ENCODE measurements around the gene MRGPRX2.

DNA sequence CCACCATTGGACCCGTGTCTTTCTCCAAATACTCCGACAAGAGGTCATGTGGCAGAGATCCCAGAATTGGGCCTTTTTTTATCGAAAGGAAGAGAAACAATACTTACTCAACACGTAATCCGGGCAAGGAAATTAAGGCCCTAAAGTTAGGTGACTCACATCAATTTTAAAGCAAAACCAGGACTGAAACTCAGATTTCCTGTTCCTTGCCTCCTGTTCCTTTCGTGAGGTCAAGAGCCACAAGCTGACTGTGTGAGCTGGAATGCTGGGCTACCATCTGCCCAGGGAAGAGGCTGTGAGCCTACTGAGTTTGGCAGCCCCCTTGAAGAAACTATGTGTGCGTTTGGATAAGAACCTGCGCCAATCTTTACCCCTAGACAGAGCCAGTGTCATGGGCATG lies 27.1 kb upstream of the MRGPRX2 start:
- TF ChIP-seq, protein P1, sequence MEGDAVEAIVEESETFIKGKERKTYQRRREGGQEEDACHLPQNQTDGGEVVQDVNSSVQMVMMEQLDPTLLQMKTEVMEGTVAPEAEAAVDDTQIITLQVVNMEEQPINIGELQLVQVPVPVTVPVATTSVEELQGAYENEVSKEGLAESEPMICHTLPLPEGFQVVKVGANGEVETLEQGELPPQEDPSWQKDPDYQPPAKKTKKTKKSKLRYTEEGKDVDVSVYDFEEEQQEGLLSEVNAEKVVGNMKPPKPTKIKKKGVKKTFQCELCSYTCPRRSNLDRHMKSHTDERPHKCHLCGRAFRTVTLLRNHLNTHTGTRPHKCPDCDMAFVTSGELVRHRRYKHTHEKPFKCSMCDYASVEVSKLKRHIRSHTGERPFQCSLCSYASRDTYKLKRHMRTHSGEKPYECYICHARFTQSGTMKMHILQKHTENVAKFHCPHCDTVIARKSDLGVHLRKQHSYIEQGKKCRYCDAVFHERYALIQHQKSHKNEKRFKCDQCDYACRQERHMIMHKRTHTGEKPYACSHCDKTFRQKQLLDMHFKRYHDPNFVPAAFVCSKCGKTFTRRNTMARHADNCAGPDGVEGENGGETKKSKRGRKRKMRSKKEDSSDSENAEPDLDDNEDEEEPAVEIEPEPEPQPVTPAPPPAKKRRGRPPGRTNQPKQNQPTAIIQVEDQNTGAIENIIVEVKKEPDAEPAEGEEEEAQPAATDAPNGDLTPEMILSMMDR (IDR thresholded peaks at IDR 0.05; ENCODE audit: low read depth, low read length), result no peak
- no peak for TF ChIP-seq POLR2A (IDR thresholded peaks at IDR 0.05; ENCODE audit: extremely low read depth, insufficient read length)
- TF ChIP-seq MYC (IDR thresholded peaks at IDR 0.05; ENCODE audit: low read depth, low read length), result no peak
